Measurements from ENCODE around the gene DNAH8. TPM values are rescaled to one million over a fixed set of nuclear protein-coding genes. Genes with fewer than 3 reads are reported as not detected.

The DNAH8 gene
- total and polyA plus RNA-seq, 7 donors: under 0.01 to 0.22 TPM; not detected in 5

- DNase-seq: no peak
- intact Hi-C loops (cut with DNase I): no loop called here
- no peak for TF ChIP-seq CTCF (IDR thresholded peaks at IDR 0.05)
- TF ChIP-seq POLR2A (IDR thresholded peaks at IDR 0.05): no peak
- no peak for TF ChIP-seq EP300 (IDR thresholded peaks at IDR 0.05)
- no peak for TF ChIP-seq POLR2AphosphoS5 (IDR thresholded peaks at IDR 0.05)
- no peaks in the 10 kb centered on the region for H3K36me3 ChIP-seq
- no peak overlapping the region for H3K4me3 ChIP-seq
- no peak overlapping the region for H3K27ac ChIP-seq
- H3K27me3 ChIP-seq: no peaks in the 10 kb centered on the region
- H3K4me1 ChIP-seq: no peaks in the 10 kb centered on the region
- no peaks in the 10 kb centered on the region for H3K9me3 ChIP-seq
- WGBS, 2 donors: 82 to 84% methylated on average over 3 of the region's 3 CpGs
These were observed 122.0 kb downstream of the DNAH8 start for GRCh38 chr6:38837101-38837500.

- WGBS, 2 donors: 82 to 86% methylated on average over 3 of the region's 3 CpGs
- DNase-seq: no peak
- Histone ChIP-seq H3K36me3 (no peaks in the 10 kb centered on the region), H3K4me1 (no peaks in the 10 kb centered on the region), H3K27ac (no peak overlapping the region), H3K27me3 (no peaks in the 10 kb centered on the region), H3K4me3 (no peak overlapping the region), H3K9me3 (no peaks in the 10 kb centered on the region)
- intact Hi-C loops (cut with DNase I): no loop called here
- TF ChIP-seq EP300 (IDR thresholded peaks at IDR 0.05) (no peak), POLR2AphosphoS5 (IDR thresholded peaks at IDR 0.05) (no peak), CTCF (IDR thresholded peaks at IDR 0.05) (no peak), POLR2A (IDR thresholded peaks at IDR 0.05) (no peak)
These were observed 128.7 kb downstream of the DNAH8 start for GRCh38 chr6:38843798-38844197.

GRCh38 chr6:38845931-38846330 is 130.8 kb downstream of the DNAH8 start:
- Histone ChIP-seq H3K4me3 (no peak overlapping the region), H3K4me1 (no peaks in the 10 kb centered on the region), H3K27ac (no peak overlapping the region), H3K9me3 (no peaks in the 10 kb centered on the region), H3K36me3 (no peaks in the 10 kb centered on the region), H3K27me3 (no peaks in the 10 kb centered on the region)
- intact Hi-C loops (cut with DNase I): no loop called here
- DNase-seq: no peak
- no peak for TF ChIP-seq EP300 (IDR thresholded peaks at IDR 0.05)
- no peak for TF ChIP-seq POLR2AphosphoS5 (IDR thresholded peaks at IDR 0.05)
- TF ChIP-seq POLR2A (IDR thresholded peaks at IDR 0.05): no peak
- TF ChIP-seq CTCF (IDR thresholded peaks at IDR 0.05): no peak
- WGBS, 2 donors: 75 to 77% methylated on average over 3 of the region's 3 CpGs

- intact Hi-C loops (cut with DNase I): no loop called here
- Histone ChIP-seq H3K4me1 (no peaks in the 10 kb centered on the region), H3K9me3 (no peaks in the 10 kb centered on the region), H3K36me3 (no peaks in the 10 kb centered on the region), H3K27me3 (no peaks in the 10 kb centered on the region), H3K27ac (no peak overlapping the region), H3K4me3 (no peak overlapping the region)
- TF ChIP-seq POLR2AphosphoS5 (IDR thresholded peaks at IDR 0.05) (no peak), POLR2A (IDR thresholded peaks at IDR 0.05) (no peak), CTCF (IDR thresholded peaks at IDR 0.05) (no peak), EP300 (IDR thresholded peaks at IDR 0.05) (no peak)
- no peak for DNase-seq
- WGBS, 2 donors: 63 to 77% methylated on average over 3 of the region's 3 CpGs
These were observed 131.2 kb downstream of the DNAH8 start for GRCh38 chr6:38846361-38846760.

GRCh38 chr6:38846844-38847243 is 131.7 kb downstream of the DNAH8 start:
- intact Hi-C loops (cut with DNase I): no loop called here
- H3K36me3 ChIP-seq: no peaks in the 10 kb centered on the region
- no peak overlapping the region for H3K4me3 ChIP-seq
- no peak for DNase-seq
- 94% methylated on average over 1 of the region's 1 CpG for WGBS, 2 donors
- no peaks in the 10 kb centered on the region for H3K9me3 ChIP-seq
- H3K4me1 ChIP-seq: no peaks in the 10 kb centered on the region
- H3K27me3 ChIP-seq: no peaks in the 10 kb centered on the region
- no peak overlapping the region for H3K27ac ChIP-seq
- no peak for TF ChIP-seq POLR2AphosphoS5 (IDR thresholded peaks at IDR 0.05)
- no peak for TF ChIP-seq EP300 (IDR thresholded peaks at IDR 0.05)

Data from sigmoid colon (tissue), 7 donors.